HTR-8/SVneo (cell line): ENCODE results near the gene IL15.

Experiments used
- DNase-seq: peaks from one replicate; pipeline ENCODE4 v3.0.0; 2011; ENCODE audit warnings: low spot score, mixed read lengths; ENCODE audit not compliant: insufficient read length
- FAIRE-seq: peaks from 2 replicates; lab custom pipeline; 2011; peaks lifted over from hg19 to GRCh38; lab: Jason Lieb, UNC

IL15 gene

GRCh38 chr4:141759796-141760425 lies 123.5 kb downstream of the IL15 start:
- FAIRE-seq (no peak), DNase-seq (peak; percentile 39)

- DNase-seq (no peak), FAIRE-seq (no peak)
Observed at GRCh38 chr4:141761926-141762325, 125.5 kb downstream of the IL15 start.

GRCh38 chr4:141763374-141763773 lies 127.0 kb downstream of the IL15 start:
- no peak for FAIRE-seq
- DNase-seq, result no peak

GRCh38 chr4:141768954-141769353 lies 132.6 kb downstream of the IL15 start:
- FAIRE-seq (no peak), DNase-seq (peak; percentile 26)

GRCh38 chr4:141771889-141772830 lies 135.8 kb downstream of the IL15 start:
- FAIRE-seq (no peak), DNase-seq (no peak)

GRCh38 chr4:141772838-141773237 lies 136.5 kb downstream of the IL15 start:
- no peak for DNase-seq
- FAIRE-seq, result no peak

- DNase-seq, result no peak
- no peak for FAIRE-seq
Observed at GRCh38 chr4:141782205-141782604, 145.8 kb downstream of the IL15 start.
